Epidermal melanocyte (primary cell): ENCODE measurements around the gene NAGA.

Source experiments
- DNase-seq: peaks from one replicate; pipeline ENCODE4 v3.0.0; 2011; ENCODE audit warnings: low spot score; ENCODE audit not compliant: insufficient read length

Gene NAGA

DNA sequence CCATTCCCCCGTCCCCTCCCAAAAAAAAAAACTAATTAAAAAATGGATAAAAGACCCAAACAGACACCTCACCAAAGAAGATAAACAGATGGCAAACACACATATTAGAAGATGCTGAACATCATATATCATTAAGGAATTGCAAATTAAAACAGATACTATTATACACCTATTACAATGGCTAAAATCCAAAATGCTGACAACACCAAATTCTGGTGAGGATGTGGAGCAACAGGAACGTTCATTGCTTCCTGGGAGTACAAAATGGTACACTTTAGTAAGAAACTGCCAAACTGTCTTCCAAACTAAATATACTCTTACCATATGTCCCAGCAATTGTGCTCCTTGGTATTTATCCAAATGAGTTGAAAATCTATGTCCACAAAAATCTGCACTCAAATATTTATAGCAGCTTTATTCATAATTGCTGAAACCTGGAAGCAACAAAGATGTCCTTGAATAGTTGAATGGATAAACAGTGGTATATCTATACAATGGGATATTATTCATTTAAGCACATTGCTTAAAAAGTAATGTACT is 19.9 kb downstream of the NAGA start:
- DNase-seq: no peak

DNA sequence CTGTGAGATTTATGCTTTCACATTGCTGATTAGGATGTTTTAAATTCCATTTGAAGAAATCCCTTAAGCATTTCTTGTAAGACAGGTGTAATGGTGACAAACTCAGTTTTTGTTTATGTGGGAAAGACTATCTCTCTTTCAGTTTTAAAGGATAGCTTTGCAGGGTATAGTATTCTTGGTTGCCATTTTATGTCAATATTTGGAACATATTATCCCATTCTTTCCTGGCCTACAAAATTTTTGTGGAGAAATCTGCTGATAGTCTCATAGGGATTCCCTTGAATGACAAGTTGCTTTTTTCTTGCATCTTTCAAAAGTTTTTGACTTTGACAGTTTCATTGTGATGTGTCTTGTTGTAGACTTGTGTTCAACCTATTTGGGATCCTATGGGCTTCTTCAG is 28.8 kb downstream of the NAGA start:
- DNase-seq: no peak

DNA sequence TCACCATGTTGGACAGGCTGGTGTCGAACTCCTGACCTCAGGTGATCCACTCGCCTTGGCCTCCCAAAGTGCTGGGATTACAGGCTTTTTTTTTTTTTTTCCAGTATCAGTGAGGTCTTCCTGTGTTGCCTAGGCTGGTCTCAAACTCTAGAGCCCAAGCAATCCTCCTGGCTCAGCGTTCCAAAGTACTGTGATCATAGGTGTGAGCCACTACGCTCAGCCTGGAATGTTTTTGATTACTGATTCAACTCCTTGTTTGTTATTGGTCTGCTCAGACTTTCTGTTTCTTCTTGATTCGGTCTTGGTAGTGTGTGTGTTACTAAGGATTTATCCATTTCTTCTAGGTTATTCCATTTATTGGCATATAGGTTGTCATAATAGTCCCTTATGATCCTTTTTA is 31.3 kb downstream of the NAGA start:
- DNase-seq: no peak

DNA sequence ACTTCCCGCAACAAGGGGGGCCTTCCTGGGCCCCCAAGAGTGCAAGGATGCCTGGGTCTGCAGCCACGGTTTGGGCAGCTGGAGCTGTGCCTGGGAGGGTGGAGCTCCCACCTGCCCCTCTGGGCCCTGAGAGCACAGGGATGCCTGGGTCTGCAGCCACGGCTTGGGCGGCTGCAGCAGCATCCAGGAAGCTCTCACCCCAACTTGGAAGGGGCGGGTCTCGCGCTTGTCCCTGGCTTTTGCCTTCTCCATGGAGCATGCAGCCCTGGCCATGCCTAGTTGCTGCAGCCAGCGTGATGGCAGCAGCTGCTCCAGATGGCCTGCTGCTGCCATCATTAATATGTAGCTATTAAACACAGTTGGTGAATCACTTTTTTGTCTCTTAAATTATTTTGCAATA is 35.4 kb downstream of the NAGA start:
- DNase-seq: no peak

DNA sequence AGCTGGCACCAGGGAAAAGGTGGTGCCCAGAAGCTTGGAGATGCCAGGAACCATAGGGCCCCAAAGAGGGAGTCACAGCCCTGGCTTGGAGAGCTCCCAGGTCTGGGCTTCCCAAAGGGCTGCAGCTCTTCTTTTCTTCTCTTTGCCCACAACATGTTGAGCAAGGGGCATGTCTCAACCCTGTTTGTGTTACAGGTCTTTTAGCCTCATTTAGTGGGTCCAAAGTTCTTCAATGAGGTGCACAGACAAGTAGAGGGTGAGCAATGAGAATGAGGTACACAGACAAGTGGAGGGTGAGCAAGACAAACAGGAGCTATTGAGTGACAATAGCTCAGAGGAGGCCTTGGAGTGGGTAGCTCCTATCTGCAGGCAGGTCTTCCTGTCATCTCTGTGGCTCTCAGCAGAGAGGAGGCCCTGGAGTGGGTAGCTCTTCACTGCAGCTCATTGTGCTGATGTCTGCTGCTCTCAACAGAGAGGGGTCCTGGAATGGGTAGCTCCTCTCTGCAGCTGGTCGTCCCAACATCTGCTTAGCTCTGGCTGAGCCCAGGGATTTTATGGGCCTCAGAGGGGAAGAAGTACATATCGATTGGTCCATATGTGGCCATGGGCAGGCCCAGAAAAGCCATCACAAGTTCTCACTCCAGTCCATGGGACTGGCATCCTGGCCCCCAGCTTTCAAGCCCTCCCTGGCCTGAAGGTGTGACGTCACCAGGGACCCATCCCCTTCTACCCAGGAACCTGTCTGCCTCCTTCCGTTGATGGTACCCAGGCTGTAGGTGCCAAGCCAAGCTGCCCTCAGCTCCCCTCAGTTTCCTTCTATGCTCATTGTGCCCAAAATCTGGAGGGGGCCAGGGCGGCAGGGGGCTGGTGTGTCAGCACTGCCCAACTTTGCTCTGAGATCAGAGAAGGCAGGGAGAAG is 37.1 kb downstream of the NAGA start:
- no peak for DNase-seq

DNA sequence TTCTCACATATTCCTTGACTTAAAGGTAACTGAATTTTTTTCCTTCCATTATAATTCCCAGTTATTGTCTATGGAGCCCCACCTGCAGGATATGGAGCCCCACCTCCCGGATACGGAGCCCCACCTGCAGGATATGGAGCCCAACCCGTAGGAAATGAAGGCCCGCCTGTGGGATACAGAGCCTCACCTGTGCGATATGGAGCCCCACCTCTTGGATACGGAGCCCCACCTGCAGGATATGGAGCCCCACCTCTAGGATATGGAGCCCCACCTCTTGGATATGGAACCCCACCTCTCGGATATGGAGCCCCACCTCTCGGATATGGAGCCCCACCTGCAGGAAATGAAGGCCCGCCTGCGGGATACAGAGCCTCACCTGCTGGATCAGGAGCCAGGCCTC is 43.9 kb downstream of the NAGA start:
- no peak for DNase-seq

DNA sequence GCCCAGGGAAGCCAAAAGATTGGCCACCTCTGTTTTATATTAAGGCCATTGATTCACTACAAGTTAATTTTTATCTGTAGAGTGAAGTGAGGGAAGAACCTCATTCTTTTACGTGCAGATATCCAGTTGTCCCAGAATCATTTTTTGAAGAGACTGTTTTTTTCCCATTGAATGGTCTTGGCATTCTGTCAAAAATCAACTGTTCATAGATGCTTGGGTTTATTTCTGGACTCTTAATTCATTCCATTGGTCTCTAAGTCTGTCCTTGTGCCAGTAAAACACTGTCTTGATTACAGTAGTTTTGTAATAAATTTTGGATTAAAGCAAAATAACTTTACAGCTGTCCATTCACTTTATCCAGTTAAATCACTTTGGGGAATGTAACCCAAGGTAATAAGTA is 45.2 kb downstream of the NAGA start:
- no peak for DNase-seq

DNA sequence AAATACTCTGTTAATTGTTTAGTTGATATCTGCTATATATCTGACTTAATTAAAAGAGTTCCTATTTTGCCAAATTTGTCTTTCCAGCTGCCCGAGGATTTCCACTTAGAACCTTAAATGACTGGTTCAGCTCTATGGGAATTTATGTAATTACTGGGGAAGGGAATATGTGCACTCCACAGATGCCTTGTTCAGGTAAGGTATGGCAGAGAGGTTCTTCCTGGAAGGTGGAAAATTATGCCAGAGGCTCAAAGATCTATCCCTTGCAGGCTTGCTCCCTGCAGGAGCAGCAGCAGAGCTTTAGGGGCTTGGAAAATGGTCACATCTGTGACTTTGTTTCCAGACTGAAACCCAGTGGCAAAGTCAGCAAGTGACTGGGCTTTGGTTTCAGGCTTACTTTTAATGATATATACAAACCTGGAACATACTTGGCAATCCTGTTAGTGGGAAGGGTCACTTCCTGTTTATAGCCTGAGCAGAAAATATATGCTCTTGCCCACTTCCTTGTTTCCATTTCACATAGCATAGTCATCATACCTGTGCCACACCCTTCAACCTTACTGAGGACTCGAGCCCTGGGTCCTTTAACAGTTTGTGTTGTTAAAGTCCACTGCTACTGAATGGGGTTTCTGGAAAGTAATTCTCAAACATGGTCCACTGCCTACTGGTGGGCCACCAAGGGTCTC is 48.3 kb downstream of the NAGA start:
- DNase-seq: no peak

DNA sequence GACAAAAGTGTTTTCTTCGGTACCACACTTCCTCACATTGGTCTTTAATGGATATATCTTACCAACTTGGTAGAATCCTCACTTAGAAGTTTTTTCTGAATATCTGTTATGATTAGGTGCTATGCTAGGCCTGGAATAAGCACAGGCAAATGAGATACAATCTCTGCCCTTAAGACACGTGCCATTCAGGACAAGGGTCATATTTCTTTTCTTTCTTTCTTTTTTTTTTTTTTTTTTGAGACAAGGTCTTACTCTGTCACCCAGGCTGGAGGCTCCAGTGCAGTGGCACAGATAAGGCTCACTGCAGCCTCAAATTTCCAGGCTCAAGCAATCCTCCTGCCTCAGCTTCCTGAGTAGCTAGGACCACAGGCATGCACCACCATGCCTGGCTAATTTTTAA is 49.0 kb downstream of the NAGA start:
- no peak for DNase-seq

DNA sequence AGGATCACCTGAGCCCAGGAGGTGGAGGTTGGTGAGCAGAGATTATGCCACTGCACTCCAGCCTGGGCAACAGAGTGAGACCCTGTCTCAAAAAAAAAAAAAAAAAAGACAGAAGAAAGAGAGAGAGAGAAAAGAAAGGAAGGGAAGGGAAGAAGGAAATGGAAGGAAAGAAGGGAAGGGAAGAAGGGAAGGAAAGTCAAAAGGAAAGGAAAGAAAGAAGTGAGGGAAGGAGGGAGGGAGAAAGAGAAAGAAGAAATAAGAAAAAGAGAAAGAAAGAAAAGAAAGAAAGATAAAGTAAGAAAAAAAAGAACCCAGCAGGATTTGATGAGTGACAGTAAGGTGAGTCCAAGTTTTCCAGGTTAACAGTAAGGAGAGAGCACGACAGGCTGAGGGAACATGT is 52.4 kb downstream of the NAGA start:
- DNase-seq: no peak

DNA sequence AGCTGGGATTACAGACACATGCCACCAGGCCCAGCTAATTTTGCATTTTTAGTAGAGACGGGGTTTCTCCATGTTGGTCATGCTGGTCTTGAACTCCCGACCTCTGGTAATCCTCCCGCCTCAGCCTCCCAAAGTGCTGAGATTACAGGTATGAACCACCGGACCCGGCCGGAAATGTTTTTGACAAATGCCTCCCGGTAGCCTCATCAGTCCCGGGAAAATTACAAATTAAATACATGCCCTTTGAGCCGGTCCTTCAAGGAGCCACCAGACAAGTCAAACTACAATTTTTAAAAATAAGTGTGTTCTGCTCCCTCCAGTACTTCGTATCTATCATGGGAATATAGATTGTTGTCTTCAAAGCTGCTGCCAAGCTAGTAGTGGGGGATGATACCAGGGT is 54.5 kb downstream of the NAGA start:
- no peak for DNase-seq

DNA sequence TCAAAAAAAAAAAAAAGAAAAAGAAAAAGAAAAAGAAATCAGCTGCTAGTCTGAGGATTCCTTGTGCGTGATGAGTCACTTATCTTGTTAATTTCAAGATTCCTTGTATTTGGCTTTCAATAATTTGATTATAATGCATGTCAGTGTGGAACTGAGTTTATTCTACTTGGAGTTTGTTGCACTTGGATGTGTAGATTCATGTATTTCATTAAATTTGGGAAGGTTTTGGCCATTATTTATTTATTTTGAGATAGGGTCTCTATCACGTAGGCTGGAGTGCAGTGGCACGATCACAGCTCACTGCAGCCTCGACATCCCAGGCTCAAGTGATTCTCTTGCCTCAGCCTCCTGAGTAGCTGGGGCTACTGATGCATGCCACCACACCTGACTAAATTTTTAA is 57.2 kb downstream of the NAGA start:
- DNase-seq: no peak

DNA sequence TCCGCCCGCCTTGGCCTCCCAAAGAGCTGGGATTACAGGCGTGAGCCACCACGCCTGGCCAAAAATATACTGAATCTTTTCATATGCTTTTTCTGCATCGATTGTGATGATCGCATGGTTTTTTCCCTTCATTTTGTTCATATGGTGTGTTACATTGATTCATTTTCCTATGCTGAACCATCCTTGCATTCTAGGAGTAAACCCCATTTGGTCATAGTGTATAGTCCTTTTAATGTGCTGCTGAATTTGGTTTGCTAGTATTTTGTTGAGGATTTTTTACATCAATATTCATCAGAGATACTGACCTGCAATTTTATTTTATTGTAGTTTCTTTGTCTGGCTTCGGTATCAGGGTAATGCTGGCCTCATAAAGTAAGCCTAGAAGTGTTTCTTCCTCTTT is 59.8 kb downstream of the NAGA start:
- no peak for DNase-seq
